SK-N-SH treated with all-trans-retinoic acid at 6 μM for 48 hours (cell line): ENCODE measurements around the gene PARD3.

ENCODE experiments used
- BACH2 ChIP-seq: fragments of 250-450 bp; sonication (Bioruptor Pico); IDR thresholded peaks from 2 replicates; pipeline ENCODE4 v1.9.0; 2021; ENCODE audit warnings: mild to moderate bottlenecking, borderline replicate concordance
- CSRNP3 ChIP-seq: fragments of 250-450 bp; sonication (Bioruptor Pico); IDR thresholded peaks from 2 replicates; pipeline ENCODE4 v1.5.1; 2021; ENCODE audit warnings: mild to moderate bottlenecking, moderate library complexity
- GLIS3 ChIP-seq: fragments of 250-450 bp; sonication (Bioruptor Pico); IDR thresholded peaks from 2 replicates; pipeline ENCODE4 v1.5.0; 2020; ENCODE audit warnings: mild to moderate bottlenecking, moderate library complexity
- TCF4 ChIP-seq: fragments of 250-450 bp; sonication (Bioruptor Pico); IDR thresholded peaks from 2 replicates; pipeline ENCODE4 v1.8.0; 2021; ENCODE audit warnings: mild to moderate bottlenecking, moderate library complexity, borderline replicate concordance
- TSHZ2 ChIP-seq: fragments of 250-450 bp; sonication (Bioruptor Pico); IDR thresholded peaks from 2 replicates; pipeline ENCODE4 v1.5.0; 2020; ENCODE audit warnings: mild to moderate bottlenecking, moderate library complexity
- ZFP30 ChIP-seq: fragments of 450-650 bp; formaldehyde crosslinking; IDR thresholded peaks from 2 replicates; pipeline ENCODE4 v1.5.0; 2022; ENCODE audit warnings: mild to moderate bottlenecking, moderate library complexity
- TF ChIP-seq, protein P1 (sequence below): fragments of 250-450 bp; sonication (Bioruptor Pico); IDR thresholded peaks from 2 replicates; pipeline ENCODE4 v1.8.0; 2021; ENCODE audit warnings: low read depth, mild to moderate bottlenecking, moderate library complexity, borderline replicate concordance
- TF ChIP-seq, protein P2 (sequence below): fragments of 250-450 bp; sonication (Bioruptor Pico); IDR thresholded peaks from 2 replicates; pipeline ENCODE4 v1.8.0; 2020; ENCODE audit warnings: mild to moderate bottlenecking, moderate library complexity, borderline replicate concordance

- TF ChIP-seq GLIS3 (no peak), TSHZ2 (no peak), CSRNP3 (CRISPR knock-in tag) (no peak), ZFP30 (no peak), TCF4 (CRISPR knock-in tag) (no peak), BACH2 (CRISPR knock-in tag) (no peak)
- TF ChIP-seq, protein P1, sequence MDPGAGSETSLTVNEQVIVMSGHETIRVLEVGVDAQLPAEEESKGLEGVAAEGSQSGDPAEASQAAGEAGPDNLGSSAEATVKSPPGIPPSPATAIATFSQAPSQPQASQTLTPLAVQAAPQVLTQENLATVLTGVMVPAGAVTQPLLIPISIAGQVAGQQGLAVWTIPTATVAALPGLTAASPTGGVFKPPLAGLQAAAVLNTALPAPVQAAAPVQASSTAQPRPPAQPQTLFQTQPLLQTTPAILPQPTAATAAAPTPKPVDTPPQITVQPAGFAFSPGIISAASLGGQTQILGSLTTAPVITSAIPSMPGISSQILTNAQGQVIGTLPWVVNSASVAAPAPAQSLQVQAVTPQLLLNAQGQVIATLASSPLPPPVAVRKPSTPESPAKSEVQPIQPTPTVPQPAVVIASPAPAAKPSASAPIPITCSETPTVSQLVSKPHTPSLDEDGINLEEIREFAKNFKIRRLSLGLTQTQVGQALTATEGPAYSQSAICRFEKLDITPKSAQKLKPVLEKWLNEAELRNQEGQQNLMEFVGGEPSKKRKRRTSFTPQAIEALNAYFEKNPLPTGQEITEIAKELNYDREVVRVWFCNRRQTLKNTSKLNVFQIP (CRISPR knock-in tag) = no peak
- TF ChIP-seq, protein P2, sequence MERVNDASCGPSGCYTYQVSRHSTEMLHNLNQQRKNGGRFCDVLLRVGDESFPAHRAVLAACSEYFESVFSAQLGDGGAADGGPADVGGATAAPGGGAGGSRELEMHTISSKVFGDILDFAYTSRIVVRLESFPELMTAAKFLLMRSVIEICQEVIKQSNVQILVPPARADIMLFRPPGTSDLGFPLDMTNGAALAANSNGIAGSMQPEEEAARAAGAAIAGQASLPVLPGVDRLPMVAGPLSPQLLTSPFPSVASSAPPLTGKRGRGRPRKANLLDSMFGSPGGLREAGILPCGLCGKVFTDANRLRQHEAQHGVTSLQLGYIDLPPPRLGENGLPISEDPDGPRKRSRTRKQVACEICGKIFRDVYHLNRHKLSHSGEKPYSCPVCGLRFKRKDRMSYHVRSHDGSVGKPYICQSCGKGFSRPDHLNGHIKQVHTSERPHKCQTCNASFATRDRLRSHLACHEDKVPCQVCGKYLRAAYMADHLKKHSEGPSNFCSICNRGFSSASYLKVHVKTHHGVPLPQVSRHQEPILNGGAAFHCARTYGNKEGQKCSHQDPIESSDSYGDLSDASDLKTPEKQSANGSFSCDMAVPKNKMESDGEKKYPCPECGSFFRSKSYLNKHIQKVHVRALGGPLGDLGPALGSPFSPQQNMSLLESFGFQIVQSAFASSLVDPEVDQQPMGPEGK (CRISPR knock-in tag) = no peak
Observed at GRCh38 chr10:34817054-34817453, 2.0 kb upstream of the PARD3 start.
